OCI-LY1 (cell line): ENCODE results near the gene QRFP.

Source experiments
- CTCF ChIP-seq: fragments of 200-600 bp; sonication (generic), shearing (Covaris generic); IDR thresholded peaks from 2 replicates; pipeline ENCODE4 v1.5.1; 2017; ENCODE audit warnings: mild to moderate bottlenecking, antibody characterized with exemption, low read length, moderate library complexity, mixed read lengths
- EZH2 ChIP-seq: fragments of 200-600 bp; sonication (generic), shearing (Covaris generic); IDR thresholded peaks from 2 replicates; pipeline ENCODE4 v1.8.0; 2017; ENCODE audit warnings: borderline replicate concordance, mixed run types, mild to moderate bottlenecking, antibody characterized with exemption, low read length, moderate library complexity, mixed read lengths

- TF ChIP-seq CTCF, result no peak
- no peak for TF ChIP-seq EZH2
These were observed 34.4 kb downstream of the QRFP start for GRCh38 chr9:130862217-130862616.
